A549 treated with AZD9567 at 1 μM for 4 hours (cell line): Measurements from ENCODE around the gene NRM. TPM values are rescaled to one million over a fixed set of nuclear protein-coding genes. Genes with fewer than 3 reads are reported as not detected.

ENCODE experiments used
- total RNA-seq: library from RNA; stranded (reverse); fragments of 200-300 nt; extraction: Qiagen RNA extraction; gene quantifications from 5 replicates; pipeline ENCODE4 v1.2.3, GENCODE V29; 2022; ENCODE audit not compliant: insufficient read depth

Gene NRM, protein sequence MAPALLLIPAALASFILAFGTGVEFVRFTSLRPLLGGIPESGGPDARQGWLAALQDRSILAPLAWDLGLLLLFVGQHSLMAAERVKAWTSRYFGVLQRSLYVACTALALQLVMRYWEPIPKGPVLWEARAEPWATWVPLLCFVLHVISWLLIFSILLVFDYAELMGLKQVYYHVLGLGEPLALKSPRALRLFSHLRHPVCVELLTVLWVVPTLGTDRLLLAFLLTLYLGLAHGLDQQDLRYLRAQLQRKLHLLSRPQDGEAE
- 25.7 to 31.1 TPM (median 27.3 TPM) in 5 replicates for total RNA-seq

DNA sequence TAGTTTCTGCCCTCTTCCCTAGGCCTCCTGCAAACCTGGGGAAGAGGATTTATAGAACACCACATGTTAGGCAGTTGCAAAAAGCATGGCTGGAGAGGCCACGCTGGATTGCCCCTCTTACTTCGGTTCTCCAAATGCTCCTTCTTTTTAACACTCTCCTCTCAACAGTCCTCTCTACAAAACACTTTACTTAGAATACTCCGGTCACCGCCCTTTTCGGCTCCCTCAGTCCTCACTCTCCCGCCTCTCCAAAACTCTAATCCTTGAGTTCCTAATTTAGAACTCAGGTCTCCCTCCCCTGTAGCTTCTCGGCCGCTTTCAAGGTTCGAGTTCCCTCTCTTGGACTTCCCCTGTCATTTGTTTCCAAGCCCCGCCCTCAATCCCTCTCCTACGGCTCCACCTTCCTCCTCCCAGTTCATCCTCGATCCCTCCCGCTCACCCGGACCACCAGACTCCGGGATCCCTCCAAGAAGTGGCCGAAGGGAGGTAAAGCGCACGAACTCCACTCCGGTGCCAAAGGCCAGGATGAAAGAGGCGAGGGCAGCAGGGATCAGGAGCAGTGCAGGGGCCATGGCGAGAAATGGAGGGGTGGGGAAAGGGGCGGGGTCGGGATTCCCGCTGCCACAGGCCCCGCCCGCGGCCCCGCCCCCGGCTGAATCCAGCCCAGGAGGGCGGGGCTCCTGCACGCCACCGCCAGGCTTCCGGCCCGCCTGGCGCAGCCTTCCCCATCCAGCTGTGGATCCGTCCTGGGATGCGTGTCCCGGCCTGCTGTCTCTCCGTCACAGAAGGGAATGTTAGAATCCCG, at the start of gene NRM:
TSS of gene NRM (minus strand) at position 582 of the 805 bp plus-strand sequence. CDS start at position 572, 10 bp downstream.

DNA sequence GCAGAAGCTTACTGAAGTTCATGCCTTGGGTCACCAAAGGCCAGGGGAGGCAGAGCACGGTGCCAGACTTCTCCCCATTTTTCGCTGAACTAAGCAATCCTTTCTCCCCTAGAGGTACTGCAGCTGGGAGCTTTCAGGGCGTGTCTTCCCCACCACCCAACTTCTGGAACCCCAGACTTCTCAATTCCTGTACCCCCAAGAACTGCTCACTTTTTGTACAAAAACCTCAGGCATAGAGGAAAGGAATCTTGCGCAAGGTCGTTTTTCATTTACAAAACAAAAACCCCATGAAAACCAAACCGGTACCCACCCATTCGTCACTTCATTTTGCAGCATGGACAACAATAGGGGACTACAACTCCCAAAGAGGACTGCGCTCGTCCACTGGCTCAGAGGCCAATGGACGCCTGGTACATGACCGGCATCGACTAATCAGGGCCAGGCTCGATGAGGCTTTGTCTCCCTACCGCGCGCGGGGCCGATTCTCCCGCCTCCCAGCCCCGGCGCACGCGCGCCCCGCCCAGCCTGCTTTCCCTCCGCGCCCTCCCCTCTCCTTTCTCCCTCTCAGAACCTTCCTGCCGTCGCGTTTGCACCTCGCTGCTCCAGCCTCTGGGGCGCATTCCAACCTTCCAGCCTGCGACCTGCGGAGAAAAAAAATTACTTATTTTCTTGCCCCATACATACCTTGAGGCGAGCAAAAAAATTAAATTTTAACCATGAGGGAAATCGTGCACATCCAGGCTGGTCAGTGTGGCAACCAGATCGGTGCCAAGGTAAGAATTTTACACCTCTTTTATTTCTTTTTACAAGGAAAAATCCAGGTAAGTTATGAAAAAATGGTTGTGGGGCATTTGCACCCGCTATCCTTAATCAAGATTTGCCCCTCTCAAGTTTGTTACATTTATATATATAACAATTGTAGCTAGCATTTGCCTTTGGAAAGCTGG, 29.3 kb upstream of the NRM start, which contains the start of gene TUBB:
TSS of gene TUBB (plus strand) at position 562 of the 947 bp plus-strand sequence. CDS start at position 717, 155 bp downstream.

DNA sequence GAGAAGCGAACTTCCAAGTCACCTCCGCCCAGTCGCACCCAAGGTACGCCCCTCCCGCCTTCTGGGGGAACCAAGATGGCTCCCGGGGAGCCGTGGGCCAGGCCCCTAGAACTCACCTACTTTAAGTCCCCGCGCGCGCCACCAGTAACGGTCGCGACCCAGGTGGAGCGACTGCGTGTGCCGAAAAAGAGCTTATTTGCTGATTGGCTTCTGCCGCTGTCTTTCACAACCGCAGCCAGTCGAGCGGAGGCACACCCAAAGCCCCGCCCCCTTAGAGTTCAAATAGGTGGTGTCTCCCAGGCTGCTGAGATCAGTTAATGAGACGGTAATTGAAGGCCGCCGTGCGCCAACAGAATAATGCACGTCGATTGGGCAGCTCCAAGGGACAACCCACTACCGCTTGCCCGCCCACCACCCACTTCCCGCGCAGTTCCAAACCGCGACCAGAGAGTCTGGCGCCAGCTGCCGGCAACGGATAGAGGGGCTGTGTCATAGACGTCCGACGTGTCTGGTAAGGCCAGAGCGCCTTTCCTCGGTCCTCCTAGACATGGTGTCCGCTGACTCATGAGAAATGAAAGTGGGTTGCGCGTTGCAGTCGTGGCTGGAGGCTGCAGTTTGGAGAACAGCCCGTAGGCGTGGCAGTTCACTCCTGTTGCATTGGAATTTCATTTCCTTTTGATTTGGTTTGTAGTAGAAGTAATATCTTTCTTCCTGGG, 26.5 kb upstream of the NRM start, which contains the start of gene MDC1:
TSS of gene MDC1 (minus strand) at position 153 of the 716 bp plus-strand sequence. CDS start 2,106 bp downstream, outside the sequence.

DNA sequence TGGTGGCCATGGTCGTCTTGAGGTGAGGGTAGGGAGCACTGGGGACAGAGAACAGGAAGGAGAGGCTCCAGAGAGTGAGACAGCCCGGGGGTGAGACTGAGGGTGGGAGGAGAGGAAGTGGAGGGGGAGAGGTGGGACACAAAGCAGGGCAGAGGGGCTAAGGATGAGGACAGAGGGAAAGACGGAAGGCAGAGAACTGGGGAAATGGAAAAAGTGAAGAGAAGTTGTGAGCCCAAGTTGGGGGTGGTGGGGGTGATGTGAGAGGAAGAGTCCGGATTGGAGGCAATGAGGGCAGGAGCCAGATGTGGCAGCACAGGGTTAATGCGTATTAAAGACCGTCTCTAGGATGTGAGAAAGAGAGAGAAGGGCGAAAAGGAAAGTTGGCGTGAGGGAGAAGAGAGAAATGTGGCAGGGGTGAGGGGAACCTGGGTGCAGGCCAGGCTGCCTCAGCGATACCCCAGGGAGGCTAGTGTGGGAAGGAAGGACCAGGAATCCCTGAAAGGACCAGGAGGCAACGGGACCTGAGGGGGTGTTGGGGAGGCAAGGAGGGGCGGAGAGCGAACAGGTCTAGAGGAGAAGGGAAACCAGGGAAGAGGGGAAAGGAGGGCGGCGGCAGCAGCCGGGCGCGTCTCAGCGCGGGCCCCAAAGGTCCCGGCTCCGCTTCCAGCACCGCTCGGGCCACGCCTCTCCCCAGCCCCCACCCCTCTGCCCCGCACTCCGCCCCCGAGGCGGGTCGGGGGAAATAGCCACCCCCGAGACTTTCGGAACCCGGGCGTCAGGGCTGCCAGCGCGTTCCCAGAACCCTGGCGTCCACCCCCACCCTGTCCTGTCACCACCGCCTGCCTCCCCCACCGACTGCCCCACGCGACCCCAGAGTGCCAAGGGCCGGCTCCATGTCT, 4.5 kb downstream of the NRM start, which contains the start of gene PPP1R18:
TSS of gene PPP1R18 (minus strand) at position 637 of the 899 bp plus-strand sequence. CDS start at position 10, 627 bp downstream.

DNA sequence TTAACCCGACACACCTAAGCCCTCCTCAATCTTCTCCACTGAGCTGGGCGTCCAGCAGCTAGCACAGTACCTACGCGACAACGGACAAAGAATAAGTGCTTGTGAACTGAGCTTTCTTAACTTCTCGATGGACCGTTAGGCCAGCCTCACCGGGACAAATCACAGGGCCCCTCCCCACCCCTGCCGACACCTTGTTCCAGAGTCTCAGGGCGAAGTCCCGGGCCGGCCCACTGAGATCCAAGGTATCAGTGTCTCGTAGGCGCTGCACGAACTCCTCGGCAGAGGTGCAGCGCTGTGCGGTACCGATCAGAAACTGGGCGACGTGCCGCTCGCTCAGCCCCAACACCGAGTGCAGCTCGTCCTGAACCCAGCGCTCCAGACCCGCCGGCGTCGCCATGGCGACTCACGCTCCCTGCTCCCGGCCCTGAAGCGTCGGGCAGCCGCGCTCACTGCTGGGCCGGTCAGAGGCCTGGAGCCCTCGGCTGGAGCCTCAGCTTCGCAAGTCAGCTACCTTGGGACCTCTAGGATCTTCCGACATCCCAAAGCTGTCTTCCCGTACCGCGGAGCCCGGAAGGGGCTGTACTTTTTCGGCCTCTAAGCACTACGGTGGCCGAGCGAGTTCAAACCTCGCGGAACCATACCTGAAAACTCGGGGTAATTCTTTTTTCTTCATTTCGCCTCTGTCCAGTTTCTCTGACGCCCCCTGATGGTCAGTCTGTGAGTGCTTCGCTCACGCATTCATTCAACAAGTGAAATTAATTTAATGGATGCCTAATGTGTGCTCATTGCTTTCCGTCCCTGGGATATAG, 18.1 kb downstream of the NRM start, which contains the start of gene DHX16:
TSS of gene DHX16 (minus strand) at position 562 of the 809 bp plus-strand sequence. CDS start at position 397, 165 bp downstream.

DNA sequence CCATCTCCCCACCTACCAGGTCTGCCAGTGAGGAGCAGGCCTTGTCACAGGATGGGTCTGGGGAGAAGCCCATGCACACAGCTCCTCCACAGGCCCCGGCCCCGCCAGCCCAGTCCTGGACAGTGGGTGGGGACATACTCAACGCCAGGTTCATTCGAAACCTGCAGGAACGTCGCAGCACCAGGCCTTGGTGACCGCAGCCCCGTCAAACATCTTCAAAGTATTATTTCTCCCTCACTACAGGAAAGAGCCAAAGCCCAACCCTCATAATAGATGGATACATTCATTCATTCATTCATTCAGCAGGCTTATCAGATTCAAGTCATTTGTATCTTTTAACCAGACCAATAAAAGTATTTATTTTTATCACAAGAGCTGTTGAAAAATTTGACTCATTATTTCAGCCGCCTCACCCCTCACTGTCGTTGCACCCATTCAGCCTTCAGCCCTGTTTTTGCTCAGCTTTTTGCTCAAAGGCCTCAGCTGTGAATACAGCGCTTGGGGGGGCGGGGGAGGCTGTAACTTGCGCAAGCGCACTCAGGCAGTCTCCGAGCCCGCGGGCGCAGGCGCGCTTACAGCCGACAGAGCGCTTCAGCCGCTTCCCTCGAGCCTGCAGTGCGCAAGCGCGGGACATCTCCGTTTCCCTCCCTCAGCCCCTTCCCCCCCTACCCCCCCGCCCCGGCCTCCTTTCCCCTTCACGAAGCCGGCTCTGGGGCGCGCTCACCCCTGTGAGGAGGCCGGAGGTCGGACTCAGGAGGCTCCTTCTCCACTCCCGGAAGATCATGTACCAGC, 44.1 kb downstream of the NRM start, which contains the start of gene C6orf136:
TSS of gene C6orf136 (plus strand) at position 684 of the 792 bp plus-strand sequence. CDS start at position 783, 99 bp downstream.

Other genes starting within 250 kb of the NRM start
- 62.6 to 70.5 TPM (median 63.9 TPM) in 5 replicates for gene HLA-E, start 201.5 kb downstream of the NRM start, total RNA-seq
- 23.3 to 33.0 TPM (median 30.7 TPM) in 5 replicates for gene GNL1, start 134.5 kb downstream of the NRM start, total RNA-seq
- 14.9 to 17.6 TPM (median 16.9 TPM) in 5 replicates for gene PRR3, start 133.7 kb downstream of the NRM start, total RNA-seq
- gene ABCF1, start 119.5 kb downstream of the NRM start, total RNA-seq: 49.0 to 55.9 TPM (median 51.2 TPM) in 5 replicates
- 29.3 to 45.4 TPM (median 30.8 TPM) in 5 replicates for gene PPP1R10, start 73.7 kb downstream of the NRM start, total RNA-seq
- gene MRPS18B, start 73.1 kb downstream of the NRM start, total RNA-seq: 65.4 to 80.9 TPM (median 68.4 TPM) in 5 replicates
- gene ATAT1, start 64.1 kb downstream of the NRM start, total RNA-seq: 2.5 to 6.7 TPM (median 5.8 TPM) in 5 replicates
- 8.1 to 12.4 TPM (median 12.3 TPM) in 5 replicates for gene C6orf136, start 43.9 kb downstream of the NRM start, total RNA-seq
- 25.5 to 30.3 TPM (median 28.4 TPM) in 5 replicates for gene DHX16, start 18.0 kb downstream of the NRM start, total RNA-seq
- gene PPP1R18, start 4.3 kb downstream of the NRM start, total RNA-seq: 36.2 to 39.9 TPM (median 38.6 TPM) in 5 replicates
- gene MDC1, start 26.3 kb upstream of the NRM start, total RNA-seq: 13.9 to 21.8 TPM (median 15.5 TPM) in 5 replicates
- gene TUBB, start 29.4 kb upstream of the NRM start, total RNA-seq: 843 to 940 TPM (median 881 TPM) in 5 replicates
- gene FLOT1, start 51.7 kb upstream of the NRM start, total RNA-seq: 64.4 to 88.0 TPM (median 86.4 TPM) in 5 replicates
- 47.9 to 86.3 TPM (median 75.8 TPM) in 5 replicates for gene IER3, start 53.6 kb upstream of the NRM start, total RNA-seq
- 46.6 to 53.1 TPM (median 48.9 TPM) in 5 replicates for gene DDR1, start 193.5 kb upstream of the NRM start, total RNA-seq
- 15.7 to 20.4 TPM (median 19.1 TPM) in 5 replicates for gene GTF2H4, start 217.2 kb upstream of the NRM start, total RNA-seq
- 9.0 to 14.5 TPM (median 13.3 TPM) in 5 replicates for gene VARS2, start 223.3 kb upstream of the NRM start, total RNA-seq
- not detected in 5 replicates for gene SFTA2, start 241.2 kb upstream of the NRM start, total RNA-seq
- gene MUCL3, start 250.0 kb upstream of the NRM start, total RNA-seq: 0.03 to 0.06 TPM (median 0.05 TPM) in 4 of 5 replicates, not detected in the other